Measurements from ENCODE around the gene CARD18. TPM values are rescaled to one million over a fixed set of nuclear protein-coding genes. Genes with fewer than 3 reads are reported as not detected.
A peak's percentile ranks its signal among the peaks of the same experiment; 100 is the strongest.

Gene CARD18, protein sequence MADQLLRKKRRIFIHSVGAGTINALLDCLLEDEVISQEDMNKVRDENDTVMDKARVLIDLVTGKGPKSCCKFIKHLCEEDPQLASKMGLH
- total RNA-seq (2021): not detected in 2 replicates
- Bru-seq, nascent RNA: percentile 3 among the genes with signal in this experiment
- percentile 6 among the genes with signal in this experiment for BruChase-seq, experiment 1, labeled RNA remaining after a 2-hour chase
- BruChase-seq, experiment 2, labeled RNA remaining after a 6-hour chase: percentile 2 among the genes with signal in this experiment
- long read RNA-seq: 0 reads

DNA sequence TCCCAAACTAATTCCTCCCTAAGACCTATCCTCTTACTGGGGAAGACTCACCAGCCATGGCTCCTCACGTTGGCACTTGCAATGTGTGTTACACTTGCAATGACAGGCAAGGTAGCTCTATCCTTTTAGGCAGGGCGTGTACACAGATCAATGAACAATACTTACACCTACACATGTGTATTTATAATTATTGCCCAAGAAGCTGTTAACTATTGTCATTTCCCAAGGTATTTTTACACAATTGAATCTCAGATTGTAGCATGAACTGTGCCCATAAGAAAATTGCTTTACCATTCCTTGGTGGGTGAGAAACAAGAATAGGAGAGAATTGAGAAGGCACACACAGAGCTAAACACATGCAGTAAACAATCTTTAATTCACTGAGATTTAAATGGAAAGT lies at the start of gene CARD18:
TSS of gene CARD18 (minus strand) at position 101 of the 400 bp plus-strand sequence. CDS start at position 58, 43 bp downstream.
- H3K4me3 ChIP-seq: no peak within 1 kb of the TSS
- H3K4me1 ChIP-seq (replicated peaks; ENCODE audit: insufficient read depth): no peaks in the 10 kb centered on the region
- POLR2A ChIA-PET (ENCODE audit: unreplicated experiment): no interaction called here
- no peaks in the 10 kb centered on the region for H3F3A ChIP-seq (ENCODE audit: insufficient read depth, low read depth)
- H3K27ac ChIP-seq: no peak within 1 kb of the TSS
- BruUV-seq (replicated peaks): no TSS peak
- CTCF ChIA-PET: no interaction called here
- H2AFZ ChIP-seq: 0 out of 2 replicates have a peak within 1 kb of the TSS, but pooled peaks have one; percentile 12
- H3K9me2 ChIP-seq (ENCODE audit: insufficient read depth): 0 out of 2 replicates have a peak, but pooled peaks cover 4% of the 10 kb centered on the region
- intact Hi-C loops (cut with micrococcal nuclease; ENCODE audit: unreplicated experiment): no loop called here
- no peak for TF ChIP-seq EZH2 (IDR thresholded peaks at IDR 0.05; ENCODE audit: low read depth)
- TF ChIP-seq, protein P1, sequence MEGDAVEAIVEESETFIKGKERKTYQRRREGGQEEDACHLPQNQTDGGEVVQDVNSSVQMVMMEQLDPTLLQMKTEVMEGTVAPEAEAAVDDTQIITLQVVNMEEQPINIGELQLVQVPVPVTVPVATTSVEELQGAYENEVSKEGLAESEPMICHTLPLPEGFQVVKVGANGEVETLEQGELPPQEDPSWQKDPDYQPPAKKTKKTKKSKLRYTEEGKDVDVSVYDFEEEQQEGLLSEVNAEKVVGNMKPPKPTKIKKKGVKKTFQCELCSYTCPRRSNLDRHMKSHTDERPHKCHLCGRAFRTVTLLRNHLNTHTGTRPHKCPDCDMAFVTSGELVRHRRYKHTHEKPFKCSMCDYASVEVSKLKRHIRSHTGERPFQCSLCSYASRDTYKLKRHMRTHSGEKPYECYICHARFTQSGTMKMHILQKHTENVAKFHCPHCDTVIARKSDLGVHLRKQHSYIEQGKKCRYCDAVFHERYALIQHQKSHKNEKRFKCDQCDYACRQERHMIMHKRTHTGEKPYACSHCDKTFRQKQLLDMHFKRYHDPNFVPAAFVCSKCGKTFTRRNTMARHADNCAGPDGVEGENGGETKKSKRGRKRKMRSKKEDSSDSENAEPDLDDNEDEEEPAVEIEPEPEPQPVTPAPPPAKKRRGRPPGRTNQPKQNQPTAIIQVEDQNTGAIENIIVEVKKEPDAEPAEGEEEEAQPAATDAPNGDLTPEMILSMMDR (conservative IDR thresholded peaks at IDR 0.05): no peak
- no peaks in the 10 kb centered on the region for H4K20me1 ChIP-seq (ENCODE audit: insufficient read depth)
- H3K36me3 ChIP-seq (ENCODE audit: low read depth): no peaks in the 10 kb centered on the region
- no peaks in the 10 kb centered on the region for H3K79me2 ChIP-seq (ENCODE audit: low read depth)
- no peaks in the 10 kb centered on the region for H3K27me3 ChIP-seq (ENCODE audit: insufficient read depth, low read depth)
- DNase-seq: no peak
- H3K4me2 ChIP-seq: no peak within 1 kb of the TSS
- no peaks in the 10 kb centered on the region for H3K9me3 ChIP-seq (ENCODE audit: insufficient read depth, low read depth)

DNA sequence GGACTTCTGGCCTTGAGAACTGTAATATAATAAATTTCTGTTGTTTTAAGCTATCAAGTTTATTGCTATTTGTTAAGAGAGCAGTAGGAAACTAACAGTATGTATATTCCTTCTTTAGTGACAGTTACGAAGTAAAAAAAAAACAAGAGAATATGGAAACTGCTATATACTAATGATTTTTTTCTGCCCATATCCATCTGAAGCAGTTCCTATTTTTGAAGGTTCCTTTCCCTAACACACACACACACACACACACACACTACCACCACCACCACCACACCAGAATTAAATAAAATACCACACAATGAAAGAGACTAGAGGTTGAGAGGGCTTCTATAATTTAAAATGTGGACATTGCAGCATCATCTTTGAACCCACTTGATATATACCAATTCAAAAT lies 44.4 kb upstream of the CARD18 start:
- no peaks in the 10 kb centered on the region for H4K20me1 ChIP-seq (ENCODE audit: insufficient read depth)
- H3K36me3 ChIP-seq (ENCODE audit: low read depth): no peaks in the 10 kb centered on the region
- no peaks in the 10 kb centered on the region for H3K9me3 ChIP-seq (ENCODE audit: insufficient read depth, low read depth)
- no peaks in the 10 kb centered on the region for H3K27me3 ChIP-seq (ENCODE audit: insufficient read depth, low read depth)
- no peak overlapping the region for H3K4me3 ChIP-seq
- ChIA-PET CTCF (no interaction called here), POLR2A (ENCODE audit: unreplicated experiment) (no interaction called here)
- no peaks in the 10 kb centered on the region for H3K9me2 ChIP-seq (ENCODE audit: insufficient read depth)
- H3F3A ChIP-seq (ENCODE audit: insufficient read depth, low read depth): no peaks in the 10 kb centered on the region
- TF ChIP-seq, protein P1 (conservative IDR thresholded peaks at IDR 0.05): no peak
- TF ChIP-seq EZH2 (IDR thresholded peaks at IDR 0.05; ENCODE audit: low read depth): no peak
- intact Hi-C loops (cut with micrococcal nuclease; ENCODE audit: unreplicated experiment): no loop called here
- no peak overlapping the region for H3K4me2 ChIP-seq
- DNase-seq: no peak
- H3K27ac ChIP-seq: no peak overlapping the region
- no peaks in the 10 kb centered on the region for H3K4me1 ChIP-seq (replicated peaks; ENCODE audit: insufficient read depth)
- BruUV-seq (replicated peaks): no TSS peak
- H3K79me2 ChIP-seq (ENCODE audit: low read depth): no peaks in the 10 kb centered on the region
- H2AFZ ChIP-seq: no peak overlapping the region

DNA sequence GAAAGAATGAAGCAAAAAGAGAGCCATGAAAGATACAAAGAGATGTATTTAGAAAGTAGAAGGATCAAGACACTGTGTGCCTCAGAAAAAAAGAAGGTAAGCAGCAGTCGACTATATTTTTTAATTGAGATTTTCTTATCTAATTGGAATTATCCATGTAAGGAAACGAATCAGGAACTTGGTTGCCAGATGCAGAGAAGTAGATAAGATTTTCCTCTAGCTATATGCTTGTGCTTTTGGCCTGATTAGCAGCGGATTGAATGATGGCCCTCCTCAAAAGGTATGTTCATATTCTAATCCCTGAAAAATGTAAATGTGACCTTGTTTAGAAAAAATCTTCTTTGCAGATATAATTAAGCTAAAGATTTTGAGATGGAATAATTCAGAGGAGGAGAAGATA lies 43.9 kb upstream of the CARD18 start:
- Histone ChIP-seq H3K27me3 (ENCODE audit: insufficient read depth, low read depth) (no peaks in the 10 kb centered on the region), H2AFZ (no peak overlapping the region), H3K36me3 (ENCODE audit: low read depth) (no peaks in the 10 kb centered on the region), H3K4me2 (no peak overlapping the region), H3K4me3 (no peak overlapping the region), H3F3A (ENCODE audit: insufficient read depth, low read depth) (no peaks in the 10 kb centered on the region), H3K27ac (no peak overlapping the region), H3K4me1 (replicated peaks; ENCODE audit: insufficient read depth) (no peaks in the 10 kb centered on the region), H4K20me1 (ENCODE audit: insufficient read depth) (no peaks in the 10 kb centered on the region), H3K9me3 (ENCODE audit: insufficient read depth, low read depth) (no peaks in the 10 kb centered on the region), H3K9me2 (ENCODE audit: insufficient read depth) (no peaks in the 10 kb centered on the region), H3K79me2 (ENCODE audit: low read depth) (no peaks in the 10 kb centered on the region)
- ChIA-PET CTCF (no interaction called here), POLR2A (ENCODE audit: unreplicated experiment) (no interaction called here)
- intact Hi-C loops (cut with micrococcal nuclease; ENCODE audit: unreplicated experiment): no loop called here
- no TSS peak for BruUV-seq (replicated peaks)
- DNase-seq: no peak
- no peak for TF ChIP-seq EZH2 (IDR thresholded peaks at IDR 0.05; ENCODE audit: low read depth)
- TF ChIP-seq, protein P1 (conservative IDR thresholded peaks at IDR 0.05): no peak
